Peyer's patch (tissue), 4 donors: ENCODE measurements around the gene AIG1.

Source experiments
- CTCF ChIP-seq, 6 experiments: fragments of 450-650 bp in 4 of 6; fragments of 200-600 bp in 2 of 6; sonication (generic) in 1 of 6; IDR thresholded peaks; one replicate each; pipeline ENCODE4 v1.5.1; 2017 to 2019; ENCODE audit warnings: antibody characterized with exemption in 6 of 6, mild to moderate bottlenecking in 3 of 6, moderate library complexity in 1 of 6
- POLR2A ChIP-seq, 2 donors: fragments of 450-650 bp; IDR thresholded peaks; one replicate each; pipeline ENCODE4 v1.5.1; 2017; ENCODE audit warnings: antibody characterized with exemption in 2 of 2, mild to moderate bottlenecking in 2 of 2, moderate library complexity in 2 of 2

- TF ChIP-seq CTCF (IDR thresholded peaks at IDR 0.05) (no peak), POLR2A (IDR thresholded peaks at IDR 0.05) (no peak)
Measured at GRCh38 chr6:143295932-143296331, 235.2 kb downstream of the AIG1 start.
